LNCaP clone FGC (cell line): ENCODE measurements around the gene HMGN4.
A peak's percentile ranks its signal among the peaks of the same experiment; 100 is the strongest.

Source experiments
- DNase-seq: peaks from one replicate; pipeline ENCODE4 v3.0.0-alpha.2; 2011; ENCODE audit warnings: low read depth
- H3K4me3 ChIP-seq: 2 replicates; pipeline ENCODE4 v1.5.1; 2011; ENCODE audit warnings: mild to moderate bottlenecking, low read depth, low read length, control low read depth
- CTCF ChIP-seq: IDR thresholded peaks from 2 replicates; pipeline ENCODE4 v1.5.1; 2012; ENCODE audit warnings: mild to moderate bottlenecking; ENCODE audit not compliant: control insufficient read depth, insufficient read depth; ENCODE audit errors: extremely low read depth

The HMGN4 gene

GRCh38 chr6:26581164-26581915, 43.2 kb downstream of the HMGN4 start:
- no peak overlapping the region for H3K4me3 ChIP-seq
- no peak for DNase-seq
- no peak for TF ChIP-seq CTCF

- no peak overlapping the region for H3K4me3 ChIP-seq
- no peak for TF ChIP-seq CTCF
- no peak for DNase-seq
These were observed 50.8 kb downstream of the HMGN4 start for GRCh38 chr6:26588965-26589364.

- TF ChIP-seq CTCF: no peak
These were observed 54.5 kb downstream of the HMGN4 start for GRCh38 chr6:26592649-26593048.

GRCh38 chr6:26593278-26594130, 55.3 kb downstream of the HMGN4 start:
- H3K4me3 ChIP-seq: no peak overlapping the region
- no peak for DNase-seq
- no peak for TF ChIP-seq CTCF

More at GRCh38 chr6:26592649-26593048, 54.5 kb downstream of the HMGN4 start:
- H3K4me3 ChIP-seq: no peak overlapping the region
- DNase-seq: no peak

GRCh38 chr6:26594131-26594498, 55.9 kb downstream of the HMGN4 start:
- DNase-seq: no peak
- no peak overlapping the region for H3K4me3 ChIP-seq
- no peak for TF ChIP-seq CTCF

GRCh38 chr6:26594730-26595632, 56.8 kb downstream of the HMGN4 start:
- H3K4me3 ChIP-seq: peak overlapping the region; percentile 96
- no peak for TF ChIP-seq CTCF
- DNase-seq: no peak
